ENCODE data around the gene APOL3.

DNA sequence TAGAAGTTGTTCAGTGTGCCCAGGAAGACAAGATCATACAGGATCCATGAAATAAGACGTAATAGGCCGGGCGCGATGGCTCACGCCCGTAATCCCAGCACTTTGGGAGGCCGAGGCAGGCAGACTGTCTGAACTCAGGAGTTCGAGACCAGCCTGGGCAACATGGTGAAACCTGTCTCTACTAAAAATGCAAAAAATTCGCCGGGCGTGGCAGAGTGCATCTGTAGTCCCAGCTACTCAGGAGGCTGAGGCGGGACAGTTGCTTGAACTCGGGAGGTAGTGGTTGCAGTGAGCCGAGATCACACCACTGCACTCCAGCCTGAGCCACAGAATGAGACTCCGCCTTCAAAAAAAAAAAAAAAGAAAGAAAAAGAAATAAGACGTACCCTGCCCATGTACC, 56.7 kb downstream of the APOL3 start:
- TF ChIP-seq, protein P1, sequence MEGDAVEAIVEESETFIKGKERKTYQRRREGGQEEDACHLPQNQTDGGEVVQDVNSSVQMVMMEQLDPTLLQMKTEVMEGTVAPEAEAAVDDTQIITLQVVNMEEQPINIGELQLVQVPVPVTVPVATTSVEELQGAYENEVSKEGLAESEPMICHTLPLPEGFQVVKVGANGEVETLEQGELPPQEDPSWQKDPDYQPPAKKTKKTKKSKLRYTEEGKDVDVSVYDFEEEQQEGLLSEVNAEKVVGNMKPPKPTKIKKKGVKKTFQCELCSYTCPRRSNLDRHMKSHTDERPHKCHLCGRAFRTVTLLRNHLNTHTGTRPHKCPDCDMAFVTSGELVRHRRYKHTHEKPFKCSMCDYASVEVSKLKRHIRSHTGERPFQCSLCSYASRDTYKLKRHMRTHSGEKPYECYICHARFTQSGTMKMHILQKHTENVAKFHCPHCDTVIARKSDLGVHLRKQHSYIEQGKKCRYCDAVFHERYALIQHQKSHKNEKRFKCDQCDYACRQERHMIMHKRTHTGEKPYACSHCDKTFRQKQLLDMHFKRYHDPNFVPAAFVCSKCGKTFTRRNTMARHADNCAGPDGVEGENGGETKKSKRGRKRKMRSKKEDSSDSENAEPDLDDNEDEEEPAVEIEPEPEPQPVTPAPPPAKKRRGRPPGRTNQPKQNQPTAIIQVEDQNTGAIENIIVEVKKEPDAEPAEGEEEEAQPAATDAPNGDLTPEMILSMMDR (IDR thresholded peaks at IDR 0.05), result no peak
- TF ChIP-seq POLR2A (IDR thresholded peaks at IDR 0.05), result no peak

Measured in adrenal gland (tissue), 5 donors.